H1 (cell line): ENCODE results near the gene RIPOR3. TPM values are rescaled to one million over a fixed set of nuclear protein-coding genes. Genes with fewer than 3 reads are reported as not detected.

Source experiments
- CTCF ChIA-PET: fragments of 300-600 bp; sonication (Branson Sonifier 250); formaldehyde crosslinking; loops from one replicate; lab custom pipeline; 2021; ENCODE audit not compliant: partially characterized antibody; lab: Charles Lee
- POLR2A ChIA-PET: fragments of 300-600 bp; sonication (Branson Sonifier 250); formaldehyde crosslinking; loops from one replicate; lab custom pipeline; 2021; ENCODE audit warnings: inconsistent platforms; ENCODE audit not compliant: partially characterized antibody; lab: Charles Lee
- DNase-seq, 2 experiments: peaks; one replicate each; pipeline versions ENCODE4 v3.0.0 to v3.0.0-alpha.2; 2010 to 2022; ENCODE audit warnings: low spot score in 2 of 2, low read depth in 1 of 2, mixed read lengths in 1 of 2
- FAIRE-seq: peaks from 2 replicates; lab custom pipeline; 2011; peaks lifted over from hg19 to GRCh38; lab: Jason Lieb, UNC
- H2AFZ ChIP-seq: 2 replicates; pipeline ENCODE4 v1.8.1; 2012; ENCODE audit warnings: low read length, inconsistent platforms
- H2AK5ac ChIP-seq: 2 replicates; pipeline ENCODE4 v1.6.1; 2013; ENCODE audit warnings: low read depth, low read length
- H2BK120ac ChIP-seq: replicated peaks from 2 replicates; pipeline ENCODE3; 2013; ENCODE audit warnings: low read depth, low read length, inconsistent platforms
- H2BK12ac ChIP-seq: 2 replicates; pipeline ENCODE4 v1.6.1; 2013; ENCODE audit warnings: low read depth, low read length
- H2BK15ac ChIP-seq: 2 replicates; pipeline ENCODE4 v1.6.1; 2013; ENCODE audit warnings: low read length
- H2BK20ac ChIP-seq: 2 replicates; pipeline ENCODE4 v1.6.1; 2013; ENCODE audit warnings: low read length
- H2BK5ac ChIP-seq: 2 replicates; pipeline ENCODE4 v1.6.1; 2013; ENCODE audit warnings: low read depth, low read length
- H3K14ac ChIP-seq: 2 replicates; pipeline ENCODE4 v1.6.1; 2013; ENCODE audit warnings: inconsistent platforms; ENCODE audit not compliant: insufficient read length
- H3K18ac ChIP-seq: 2 replicates; pipeline ENCODE4 v1.6.1; 2013; ENCODE audit warnings: low read length; ENCODE audit errors: extremely low read depth
- H3K23ac ChIP-seq: 2 replicates; pipeline ENCODE4 v1.6.1; 2013; ENCODE audit warnings: inconsistent platforms; ENCODE audit not compliant: insufficient read length
- H3K23me2 ChIP-seq: 2 replicates; pipeline ENCODE4 v1.6.1; 2013; ENCODE audit warnings: low read depth, low read length
- H3K27ac ChIP-seq: 2 replicates; pipeline ENCODE4 v1.6.1; 2011; ENCODE audit warnings: low read depth, low read length, inconsistent platforms
- H3K27me3 ChIP-seq, 4 experiments: replicated peaks in 1 of 4; 1 replicate in 1 of 4; 2 replicates in 3 of 4; pipeline versions ENCODE4 v1.6.1 to v1.8.1; 2011 to 2013; ENCODE audit warnings: low read length in 3 of 4, mild to moderate bottlenecking in 3 of 4, inconsistent platforms in 2 of 4, mixed read lengths in 2 of 4, moderate library complexity in 1 of 4; ENCODE audit not compliant: control insufficient read depth in 3 of 4, insufficient read depth in 3 of 4; ENCODE audit errors: extremely low read depth in 1 of 4
- H3K36me3 ChIP-seq, 4 experiments: 2 replicates each; pipeline versions ENCODE4 v1.6.1 to v1.8.1; 2011 to 2013; ENCODE audit warnings: mild to moderate bottlenecking in 4 of 4, low read length in 3 of 4, moderate library complexity in 2 of 4, control low read depth in 1 of 4, inconsistent platforms in 1 of 4; ENCODE audit not compliant: insufficient read depth in 4 of 4, control insufficient read depth in 2 of 4
- H3K4ac ChIP-seq: replicated peaks from 2 replicates; pipeline ENCODE3; 2013; ENCODE audit warnings: low read length, low read depth, mixed read lengths, inconsistent platforms; ENCODE audit not compliant: insufficient read length
- H3K4me1 ChIP-seq, 4 experiments: replicated peaks in 1 of 4; 1 replicate in 1 of 4; 2 replicates in 3 of 4; pipeline versions ENCODE4 v1.6.1 to v1.8.1; 2011 to 2013; ENCODE audit warnings: low read length in 3 of 4, inconsistent platforms in 2 of 4, mixed read lengths in 1 of 4; ENCODE audit not compliant: insufficient read depth in 4 of 4, control insufficient read depth in 3 of 4
- H3K4me2 ChIP-seq, 2 experiments: 2 replicates each; pipeline versions ENCODE4 v1.6.1 to v1.8.1; 2011 to 2013; ENCODE audit warnings: low read depth in 2 of 2, low read length in 2 of 2, control low read depth in 1 of 2, inconsistent platforms in 1 of 2, mild to moderate bottlenecking in 1 of 2; ENCODE audit not compliant: insufficient read depth in 1 of 2
- H3K4me3 ChIP-seq, 4 experiments: fragments of 200-600, 300-600 bp in 1 of 4; sonication (generic), shearing (Covaris generic), sonication (Bioruptor Twin) in 1 of 4; 2 replicates each; pipeline versions ENCODE4 v1.5.1 to v1.8.1; 2011 to 2016; ENCODE audit warnings: low read length in 4 of 4, low read depth in 3 of 4, control low read depth in 2 of 4, inconsistent platforms in 2 of 4, mild to moderate bottlenecking in 2 of 4, mixed read lengths in 1 of 4, moderate library complexity in 1 of 4; ENCODE audit not compliant: insufficient read depth in 2 of 4; ENCODE audit errors: extremely low read depth in 1 of 4
- H3K56ac ChIP-seq: replicated peaks from 2 replicates; pipeline ENCODE3; 2013; ENCODE audit warnings: low read depth, mild to moderate bottlenecking, mixed read lengths, low read length, inconsistent platforms; ENCODE audit not compliant: insufficient read length
- H3K79me1 ChIP-seq: 2 replicates; pipeline ENCODE4 v1.6.1; 2013; ENCODE audit warnings: low read depth, low read length, control low read depth
- H3K79me2 ChIP-seq, 2 experiments: 2 replicates each; pipeline versions ENCODE4 v1.6.1 to v1.8.1; 2012 to 2013; ENCODE audit warnings: low read length in 2 of 2, mild to moderate bottlenecking in 2 of 2, inconsistent platforms in 1 of 2; ENCODE audit not compliant: insufficient read depth in 2 of 2, control insufficient read depth in 1 of 2
- H3K9ac ChIP-seq, 4 experiments: replicated peaks in 1 of 4; 1 replicate in 1 of 4; 2 replicates in 3 of 4; pipeline versions ENCODE4 v1.6.1 to v1.8.1; 2011 to 2013; ENCODE audit warnings: low read depth in 3 of 4, low read length in 3 of 4, control low read depth in 2 of 4, mild to moderate bottlenecking in 2 of 4, moderate library complexity in 2 of 4, inconsistent platforms in 1 of 4; ENCODE audit errors: extremely low read depth in 1 of 4
- H3K9me3 ChIP-seq, 2 experiments: 2 replicates each; pipeline versions ENCODE4 v1.6.1 to v1.8.1; 2012 to 2013; ENCODE audit warnings: mild to moderate bottlenecking in 2 of 2, moderate library complexity in 2 of 2, control low read depth in 1 of 2, inconsistent platforms in 1 of 2, low read depth in 1 of 2, low read length in 1 of 2, mixed read lengths in 1 of 2; ENCODE audit not compliant: insufficient read depth in 2 of 2
- H4K20me1 ChIP-seq, 2 experiments: replicated peaks in 1 of 2; 2 replicates each; pipeline versions ENCODE3 to v1.8.1; 2011 to 2013; ENCODE audit warnings: inconsistent platforms in 2 of 2, low read length in 2 of 2, mild to moderate bottlenecking in 1 of 2; ENCODE audit not compliant: insufficient read depth in 2 of 2, control insufficient read depth in 1 of 2
- H4K5ac ChIP-seq: 2 replicates; pipeline ENCODE4 v1.6.1; 2013; ENCODE audit warnings: low read length, low read depth, mixed read lengths, inconsistent platforms; ENCODE audit not compliant: insufficient read length
- H4K8ac ChIP-seq: 2 replicates; pipeline ENCODE4 v1.8.0; 2013; ENCODE audit warnings: mild to moderate bottlenecking, moderate library complexity, low read length, inconsistent platforms; ENCODE audit not compliant: insufficient read depth; ENCODE audit errors: extremely low read depth
- H4K91ac ChIP-seq: replicated peaks from 2 replicates; pipeline ENCODE3; 2013; ENCODE audit warnings: low read length, mixed read lengths, inconsistent platforms; ENCODE audit not compliant: insufficient read length
- ASH2L ChIP-seq: fragments of 200-600, 300-600 bp; sonication (generic); IDR thresholded peaks from one replicate; pipeline ENCODE4 v1.7.1; 2017; ENCODE audit warnings: low read length
- BRCA1 ChIP-seq: IDR thresholded peaks from 2 replicates; pipeline ENCODE4 v1.6.1; 2012; ENCODE audit warnings: low read depth, low read length, improper control_type of control experiment
- CTCF ChIP-seq, 3 experiments: IDR thresholded peaks; 1 replicate in 2 of 3; 2 replicates in 1 of 3; pipeline versions ENCODE4 v1.5.1 to v1.6.1; 2011; ENCODE audit warnings: low read length in 3 of 3, mild to moderate bottlenecking in 3 of 3, inconsistent platforms in 2 of 3, low read depth in 1 of 3, moderate library complexity in 1 of 3; ENCODE audit not compliant: insufficient read depth in 1 of 3; ENCODE audit errors: control extremely low read depth in 1 of 3
- EP300 ChIP-seq, 2 experiments: IDR thresholded peaks; 1 replicate in 1 of 2; 2 replicates in 1 of 2; pipeline ENCODE4 v1.6.1; 2011 to 2012; ENCODE audit warnings: low read depth in 2 of 2, low read length in 2 of 2, mild to moderate bottlenecking in 2 of 2, borderline replicate concordance in 1 of 2, inconsistent platforms in 1 of 2, moderate library complexity in 1 of 2
- KDM5A ChIP-seq: fragments of 200-600 bp; IDR thresholded peaks from 2 replicates; pipeline ENCODE4 v1.7.1; 2012; ENCODE audit warnings: mild to moderate bottlenecking, low read length, inconsistent platforms, mixed read lengths
- NRF1 ChIP-seq: IDR thresholded peaks from 2 replicates; pipeline ENCODE4 v1.6.1; 2011; ENCODE audit warnings: mild to moderate bottlenecking, low read depth, low read length, improper control_type of control experiment
- POU5F1 ChIP-seq: IDR thresholded peaks from 2 replicates; pipeline ENCODE4 v1.6.1; 2011; ENCODE audit warnings: low read depth, mild to moderate bottlenecking, low read length, moderate library complexity
- RBBP5 ChIP-seq: IDR thresholded peaks from 2 replicates; pipeline ENCODE4 v1.7.1; 2012; ENCODE audit warnings: low read depth, mild to moderate bottlenecking, inconsistent platforms, low read length, moderate library complexity, borderline replicate concordance
- TAF7 ChIP-seq: optimal IDR thresholded peaks from 2 replicates; pipeline ENCODE3; 2011; ENCODE audit warnings: low read depth, mild to moderate bottlenecking, inconsistent platforms, low read length, moderate library complexity, borderline replicate concordance
- USF2 ChIP-seq: IDR thresholded peaks from 2 replicates; pipeline ENCODE4 v1.6.1; 2011; ENCODE audit warnings: low read length, improper control_type of control experiment
- WGBS, 2 experiments: shearing (Covaris generic) in 1 of 2; methylation state at CpG; one replicate each; pipeline versions ENCODE4 v1.1.6 to v1.1.7; 2013 to 2015; ENCODE audit warnings: low lambda C conversion rate in 2 of 2, mixed read lengths in 2 of 2, inconsistent platforms in 1 of 2, low coverage in 1 of 2, missing lambda C conversion rate in 1 of 2; ENCODE audit not compliant: insufficient replicate concordance in 2 of 2, insufficient coverage in 1 of 2, insufficient read length in 1 of 2; ENCODE audit errors: extremely low coverage in 1 of 2, missing lambda C conversion rate in 1 of 2; 5-methylcytosine and 5-hydroxymethylcytosine counted together
- polyA plus RNA-seq, 7 experiments: library from polyadenylated mRNA; depleted of rRNA in 3 of 7; stranded (reverse) in 5 of 7; unstranded in 2 of 7; fragments of >200 nt in 5 of 7; fragments of 200-250 nt in 2 of 7; gene quantifications; 1 replicate in 5 of 7; 2 replicates in 1 of 7; 4 replicates in 1 of 7; pipeline versions ENCODE4 v1.2.1 to v1.2.3, GENCODE V29; 2011 to 2013; ENCODE audit warnings: missing spikeins in 2 of 7, mixed read lengths in 2 of 7
- total RNA-seq: library from RNA; stranded (reverse); fragmentation: NEBNext Ultra II Directional; extraction: Animal tissue kit (Norgen Biotek cat#: 25700); gene quantifications from 2 replicates; pipeline ENCODE4 v1.2.1, GENCODE V29; 2021

RIPOR3 gene
- total and polyA plus RNA-seq, 2 of the 8 experiments (the other 6 are each of a cell fraction or from before 2014, with no cell fraction given): 3.6 to 4.5 TPM

- Histone ChIP-seq H3K56ac (no peak overlapping the region), H3K23ac (no peak overlapping the region), H2AK5ac (no peak overlapping the region), H2BK5ac (no peak overlapping the region), H2BK120ac (no peak overlapping the region), H3K36me3 (no peaks in the 10 kb centered on the region), H2AFZ (no peak overlapping the region), H2BK20ac (no peak overlapping the region), H4K20me1 (peaks cover 1 to 2% of the 10 kb centered on the region in 2 experiments), H3K4me2 (no peak overlapping the region), H3K4me1 (no peaks in the 10 kb centered on the region), H3K9me3 (peaks cover 5 to 6% of the 10 kb centered on the region in 2 experiments; a peak in 2 of 4 replicates), H3K9ac (no peak overlapping the region), H3K18ac (no peak overlapping the region), H3K4me3 (no peak overlapping the region), H3K79me2 (no peaks in the 10 kb centered on the region), H3K23me2 (no peaks in the 10 kb centered on the region), H3K27me3 (no peaks in the 10 kb centered on the region), H4K91ac (no peak overlapping the region), H2BK12ac (no peak overlapping the region), H3K79me1 (no peaks in the 10 kb centered on the region), H2BK15ac (no peak overlapping the region), H3K27ac (no peak overlapping the region), H4K8ac (no peak overlapping the region), H4K5ac (no peak overlapping the region), H3K4ac (no peak overlapping the region), H3K14ac (no peak overlapping the region)
- DNase-seq (no peak), FAIRE-seq (no peak)
- 88% methylated on average over 1 of the region's 1 CpG; no CpG with 5 or more reads in 1 of the 2 experiments for WGBS, 2 experiments
- CTCF ChIA-PET: interaction anchor here (0.6 to 1.4 kb wide), 5 partner anchors 10 to 169 kb away, joined by 3 to 4 read pairs (median 4); no protein-coding TSS in a partner anchor
- POLR2A ChIA-PET: no interaction called here
- TF ChIP-seq KDM5A: no peak
- no peak for TF ChIP-seq EP300 (IDR thresholded peaks at IDR 0.05; ENCODE audit: borderline replicate concordance in 1 of 2, low read depth in 2 of 2, low read length in 2 of 2)
- no peak for TF ChIP-seq POU5F1
- TF ChIP-seq ASH2L: no peak
- no peak for TF ChIP-seq CTCF (IDR thresholded peaks at IDR 0.05; ENCODE audit: control extremely low read depth in 1 of 3, insufficient read depth in 1 of 3, low read depth in 1 of 3, low read length in 3 of 3)
- TF ChIP-seq USF2: no peak
- no peak for TF ChIP-seq BRCA1
- no peak for TF ChIP-seq NRF1
- TF ChIP-seq RBBP5: no peak
- TF ChIP-seq TAF7: no peak
Measured at GRCh38 chr20:50618537-50618936, 72.8 kb downstream of the RIPOR3 start.
